Transverse colon (tissue), 4 donors: Measurements from ENCODE around the gene TPRA1.

Source experiments
- EP300 ChIP-seq: sonication (generic); formaldehyde crosslinking; IDR thresholded peaks from one replicate; pipeline ENCODE4 v1.6.1; 2017; ENCODE audit warnings: antibody characterized with exemption, low read depth
- POLR2A ChIP-seq: fragments of 450-650 bp; IDR thresholded peaks from one replicate; pipeline ENCODE4 v1.6.1; 2016; ENCODE audit warnings: antibody characterized with exemption, mild to moderate bottlenecking, moderate library complexity
- POLR2AphosphoS5 ChIP-seq, 3 donors: sonication (generic); formaldehyde crosslinking; IDR thresholded peaks; one replicate each; pipeline ENCODE4 v1.6.1; 2016; ENCODE audit warnings: antibody characterized with exemption in 3 of 3
- TF ChIP-seq, protein P1 (sequence below), 5 experiments: fragments of 200-600 bp in 3 of 5; fragments of 450-650 bp in 2 of 5; sonication (generic) in 3 of 5; IDR thresholded peaks; 1 replicate in 2 of 5; 2 replicates in 3 of 5; pipeline ENCODE4 v1.5.1; 2016 to 2017; ENCODE audit warnings: antibody characterized with exemption in 5 of 5, inconsistent platforms in 3 of 5, mild to moderate bottlenecking in 2 of 5, moderate library complexity in 1 of 5

DNA sequence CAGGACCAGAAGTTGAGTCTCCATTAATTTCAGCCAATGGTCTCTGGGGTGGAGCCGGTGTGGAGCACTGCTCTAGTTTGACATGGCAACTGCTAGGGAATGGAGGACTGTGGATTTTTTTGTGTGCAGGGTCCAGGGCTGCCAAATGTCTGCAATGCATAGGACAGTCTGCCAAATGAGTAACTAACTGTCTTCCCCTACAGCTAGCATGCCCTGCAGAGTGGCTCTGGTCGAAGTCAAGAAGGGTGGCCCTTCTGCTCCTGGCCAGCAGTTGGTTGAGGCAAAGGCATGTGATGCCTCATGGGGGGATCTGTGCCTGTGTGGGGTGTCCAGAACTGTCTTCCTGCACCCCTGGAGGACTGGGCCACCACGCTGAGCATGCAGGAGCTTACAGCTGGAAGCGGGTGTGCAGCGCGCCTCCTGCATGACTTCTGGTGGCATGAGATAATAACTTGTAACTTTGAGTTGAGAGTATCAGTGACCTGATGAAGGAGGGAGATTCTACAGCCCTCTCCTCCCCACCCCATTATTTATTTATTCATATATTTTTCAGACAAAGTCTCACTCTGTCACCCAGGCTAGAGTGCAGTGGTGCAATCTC is 4.6 kb downstream of the TPRA1 start:
- TF ChIP-seq EP300 = no peak
- no peak for TF ChIP-seq POLR2A
- TF ChIP-seq, protein P1, sequence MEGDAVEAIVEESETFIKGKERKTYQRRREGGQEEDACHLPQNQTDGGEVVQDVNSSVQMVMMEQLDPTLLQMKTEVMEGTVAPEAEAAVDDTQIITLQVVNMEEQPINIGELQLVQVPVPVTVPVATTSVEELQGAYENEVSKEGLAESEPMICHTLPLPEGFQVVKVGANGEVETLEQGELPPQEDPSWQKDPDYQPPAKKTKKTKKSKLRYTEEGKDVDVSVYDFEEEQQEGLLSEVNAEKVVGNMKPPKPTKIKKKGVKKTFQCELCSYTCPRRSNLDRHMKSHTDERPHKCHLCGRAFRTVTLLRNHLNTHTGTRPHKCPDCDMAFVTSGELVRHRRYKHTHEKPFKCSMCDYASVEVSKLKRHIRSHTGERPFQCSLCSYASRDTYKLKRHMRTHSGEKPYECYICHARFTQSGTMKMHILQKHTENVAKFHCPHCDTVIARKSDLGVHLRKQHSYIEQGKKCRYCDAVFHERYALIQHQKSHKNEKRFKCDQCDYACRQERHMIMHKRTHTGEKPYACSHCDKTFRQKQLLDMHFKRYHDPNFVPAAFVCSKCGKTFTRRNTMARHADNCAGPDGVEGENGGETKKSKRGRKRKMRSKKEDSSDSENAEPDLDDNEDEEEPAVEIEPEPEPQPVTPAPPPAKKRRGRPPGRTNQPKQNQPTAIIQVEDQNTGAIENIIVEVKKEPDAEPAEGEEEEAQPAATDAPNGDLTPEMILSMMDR (IDR thresholded peaks at IDR 0.05) = no peak
- TF ChIP-seq POLR2AphosphoS5 (IDR thresholded peaks at IDR 0.05) = no peak
